ENCODE results near the gene DDC.

- no peak for TF ChIP-seq RAD21 (conservative IDR thresholded peaks at IDR 0.05 in 1 of 2, IDR thresholded peaks at IDR 0.05 in 1 of 2)
- TF ChIP-seq ATOH8 (CRISPR knock-in tag; IDR thresholded peaks at IDR 0.05; ENCODE audit: low read depth): no peak
- TF ChIP-seq ESRRA (IDR thresholded peaks at IDR 0.05; ENCODE audit: borderline replicate concordance, low read length): no peak
- no peak for TF ChIP-seq EP300 (IDR thresholded peaks at IDR 0.05)
- no peak for TF ChIP-seq CTCF (IDR thresholded peaks at IDR 0.05)
These were observed 4.3 kb downstream of the DDC start for GRCh38 chr7:50560865-50561351.
